Epithelial cell of proximal tubule (primary cell): ENCODE data around the gene MUSK. TPM values are rescaled to one million over a fixed set of nuclear protein-coding genes. Genes with fewer than 3 reads are reported as not detected.
"Not testable (repeated sequence)": the region's sequence is repeated elsewhere in the genome, so short reads cannot be mapped to it uniquely, and the experiment has no call there.

Experiments
- DNase-seq: peaks from one replicate; pipeline ENCODE4 v3.0.0-alpha.2; 2011; ENCODE audit warnings: low read depth
- H3K4me3 ChIP-seq: 2 replicates; pipeline ENCODE4 v1.5.1; 2011; ENCODE audit warnings: low read depth, mild to moderate bottlenecking, low read length
- total RNA-seq: library from RNA; depleted of rRNA; stranded (reverse); fragments of >200 nt; gene quantifications from 2 replicates; pipeline ENCODE4 v1.2.3, GENCODE V29; 2015
- TF ChIP-seq, protein P1 (sequence below): conservative IDR thresholded peaks from 2 replicates; pipeline ENCODE4 v1.5.1; 2012; ENCODE audit warnings: low read depth, mild to moderate bottlenecking, low read length

MUSK gene
- total RNA-seq, 1 donor from 2014 or later: not detected

DNA sequence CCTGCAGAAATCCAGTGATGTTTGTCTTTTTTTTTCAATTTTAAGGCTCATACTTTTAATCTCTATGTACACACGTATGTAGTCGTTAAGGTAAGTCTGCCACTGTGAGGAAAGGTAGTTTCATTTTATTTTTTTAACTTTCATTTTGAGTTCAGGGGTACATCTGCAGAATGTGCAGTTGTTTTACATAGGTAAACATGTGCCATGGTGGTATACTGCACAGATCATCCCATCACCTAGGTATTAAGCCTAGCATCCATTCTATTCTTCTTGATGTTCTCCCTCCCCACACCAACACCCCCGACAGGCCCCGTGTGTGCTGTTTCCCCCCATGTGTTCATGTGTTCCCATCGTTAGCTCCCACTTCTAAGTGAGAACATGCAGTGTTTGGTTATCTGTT is 19.7 kb downstream of the MUSK start:
- no peak for DNase-seq
- no peak overlapping the region for H3K4me3 ChIP-seq
- TF ChIP-seq, protein P1, sequence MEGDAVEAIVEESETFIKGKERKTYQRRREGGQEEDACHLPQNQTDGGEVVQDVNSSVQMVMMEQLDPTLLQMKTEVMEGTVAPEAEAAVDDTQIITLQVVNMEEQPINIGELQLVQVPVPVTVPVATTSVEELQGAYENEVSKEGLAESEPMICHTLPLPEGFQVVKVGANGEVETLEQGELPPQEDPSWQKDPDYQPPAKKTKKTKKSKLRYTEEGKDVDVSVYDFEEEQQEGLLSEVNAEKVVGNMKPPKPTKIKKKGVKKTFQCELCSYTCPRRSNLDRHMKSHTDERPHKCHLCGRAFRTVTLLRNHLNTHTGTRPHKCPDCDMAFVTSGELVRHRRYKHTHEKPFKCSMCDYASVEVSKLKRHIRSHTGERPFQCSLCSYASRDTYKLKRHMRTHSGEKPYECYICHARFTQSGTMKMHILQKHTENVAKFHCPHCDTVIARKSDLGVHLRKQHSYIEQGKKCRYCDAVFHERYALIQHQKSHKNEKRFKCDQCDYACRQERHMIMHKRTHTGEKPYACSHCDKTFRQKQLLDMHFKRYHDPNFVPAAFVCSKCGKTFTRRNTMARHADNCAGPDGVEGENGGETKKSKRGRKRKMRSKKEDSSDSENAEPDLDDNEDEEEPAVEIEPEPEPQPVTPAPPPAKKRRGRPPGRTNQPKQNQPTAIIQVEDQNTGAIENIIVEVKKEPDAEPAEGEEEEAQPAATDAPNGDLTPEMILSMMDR: no peak

DNA sequence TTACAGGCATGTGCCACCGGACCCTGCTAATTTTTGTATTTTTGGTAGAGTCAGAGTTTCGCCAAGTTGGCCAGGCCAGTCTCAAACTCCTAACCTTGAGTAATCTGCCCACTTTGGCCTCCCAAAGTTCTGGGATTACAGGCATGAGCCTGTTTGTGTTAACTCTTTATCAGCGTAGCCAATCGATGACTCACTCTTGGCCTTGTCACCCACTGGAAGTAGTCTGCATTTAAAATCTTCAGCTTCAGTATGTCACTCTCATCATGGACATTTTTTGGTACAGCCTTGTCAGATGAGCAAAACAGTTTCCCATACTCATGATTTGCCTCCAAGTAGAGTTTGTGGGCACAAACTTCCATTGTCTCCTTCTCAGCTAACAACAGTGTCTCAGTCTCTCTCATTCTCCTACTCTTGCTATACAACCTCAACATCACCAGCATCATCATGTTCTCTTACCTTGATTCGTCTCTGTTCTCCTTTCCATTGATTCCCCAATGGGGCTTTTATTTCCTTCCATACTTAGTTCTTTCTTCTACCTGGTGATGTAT is 22.5 kb downstream of the MUSK start:
- TF ChIP-seq, protein P1: no peak
- no peak overlapping the region for H3K4me3 ChIP-seq
- DNase-seq: no peak

DNA sequence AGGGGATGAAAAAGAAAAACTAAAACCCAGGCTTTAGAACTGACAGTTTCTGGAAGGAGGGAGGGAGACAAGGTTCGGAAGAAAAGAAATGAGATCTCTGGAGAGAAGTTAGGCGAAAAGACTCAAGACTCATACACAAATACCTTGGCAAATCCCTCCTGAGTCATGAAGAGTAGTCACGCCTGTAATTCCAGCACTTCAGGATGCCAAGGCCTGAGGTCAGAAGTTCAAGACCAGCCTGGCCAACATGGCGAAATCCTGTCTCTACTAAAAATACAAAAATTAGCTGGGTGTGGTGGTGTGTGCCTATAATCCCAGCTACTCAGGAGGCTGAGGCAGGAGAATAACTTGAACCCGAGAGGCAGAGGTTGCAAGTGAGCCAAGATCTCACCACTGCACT is 27.3 kb downstream of the MUSK start:
- H3K4me3 ChIP-seq: not testable (repeated sequence)
- DNase-seq: peak; percentile 6

DNA sequence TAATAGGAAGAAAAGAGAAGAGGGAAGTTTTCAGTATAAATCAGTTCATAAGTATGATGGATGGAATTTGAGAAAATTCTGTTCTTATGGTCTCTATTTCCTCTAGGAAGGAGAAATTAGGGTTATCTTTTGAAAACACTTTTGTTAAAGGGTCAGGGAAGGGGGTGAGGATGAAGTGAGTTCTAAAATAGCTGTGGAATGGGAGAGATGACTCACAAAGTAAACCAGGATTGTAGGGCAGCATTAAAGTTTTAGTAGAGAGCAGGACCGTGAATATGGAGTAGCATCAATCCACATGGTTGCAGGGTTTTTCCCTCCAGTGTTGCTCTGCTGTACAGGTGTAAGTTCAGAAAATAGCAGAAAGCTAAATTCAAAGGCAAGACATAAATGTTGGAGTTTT is 32.4 kb downstream of the MUSK start:
- DNase-seq: no peak
- no peak overlapping the region for H3K4me3 ChIP-seq
- TF ChIP-seq, protein P1: no peak

DNA sequence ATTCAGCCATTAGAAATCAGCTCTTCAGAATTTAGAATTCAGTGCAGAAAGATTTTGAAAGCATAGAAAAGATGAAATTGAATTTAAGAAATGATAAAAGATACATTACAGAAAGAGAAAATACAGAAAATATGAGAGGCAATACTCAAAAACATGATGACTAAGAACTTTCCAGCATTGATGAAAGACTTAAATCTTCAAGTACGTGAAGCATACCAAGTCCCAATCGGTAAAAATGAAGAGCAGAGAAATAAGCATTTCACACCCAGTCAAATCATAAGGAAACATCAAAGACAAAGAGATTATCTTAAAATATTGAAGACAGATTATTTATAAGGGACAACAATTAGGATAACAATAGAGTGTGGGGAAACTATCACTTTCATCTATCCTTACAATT is 35.1 kb downstream of the MUSK start:
- H3K4me3 ChIP-seq: no peak overlapping the region
- no peak for DNase-seq
- TF ChIP-seq, protein P1: no peak

DNA sequence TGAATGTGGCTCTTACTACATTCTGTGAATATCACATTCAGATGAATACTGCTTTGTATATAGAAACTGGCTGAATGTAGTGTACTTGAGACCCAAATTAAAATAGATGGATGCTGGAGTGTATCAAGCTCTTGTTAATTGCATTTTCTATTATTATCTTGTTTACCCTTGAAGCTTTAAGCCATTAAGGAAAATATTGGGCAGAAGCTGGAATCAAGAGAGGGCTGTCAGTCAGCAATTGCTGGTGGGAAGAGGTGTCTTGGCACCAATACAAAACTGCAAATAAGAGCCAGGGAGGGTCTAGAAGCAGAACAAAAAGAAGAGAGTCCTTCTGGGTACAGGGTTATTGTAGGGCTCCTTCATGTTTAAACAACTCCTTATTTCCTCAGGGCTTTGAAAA is 38.8 kb downstream of the MUSK start:
- no peak overlapping the region for H3K4me3 ChIP-seq
- TF ChIP-seq, protein P1: no peak
- DNase-seq: no peak

DNA sequence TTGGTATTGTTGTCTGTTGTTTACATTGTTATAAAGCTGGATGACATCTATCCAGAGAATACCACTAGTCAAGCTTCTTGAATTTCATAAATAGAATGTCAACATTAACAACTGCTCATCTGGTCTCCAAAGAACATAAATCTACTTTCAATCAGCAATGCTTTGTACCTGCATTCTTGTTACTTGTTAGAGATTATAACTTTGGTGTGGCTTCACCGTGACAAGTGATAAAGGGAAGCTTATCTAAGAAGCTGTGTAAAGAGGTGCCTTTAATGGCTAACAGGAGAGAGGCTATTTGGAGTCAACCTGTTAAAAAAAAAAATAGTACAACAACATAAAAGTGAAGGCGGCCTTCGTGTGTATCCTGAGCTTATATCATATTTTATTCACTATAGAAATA is 41.8 kb downstream of the MUSK start:
- no peak for DNase-seq
- no peak overlapping the region for H3K4me3 ChIP-seq
- TF ChIP-seq, protein P1: no peak

DNA sequence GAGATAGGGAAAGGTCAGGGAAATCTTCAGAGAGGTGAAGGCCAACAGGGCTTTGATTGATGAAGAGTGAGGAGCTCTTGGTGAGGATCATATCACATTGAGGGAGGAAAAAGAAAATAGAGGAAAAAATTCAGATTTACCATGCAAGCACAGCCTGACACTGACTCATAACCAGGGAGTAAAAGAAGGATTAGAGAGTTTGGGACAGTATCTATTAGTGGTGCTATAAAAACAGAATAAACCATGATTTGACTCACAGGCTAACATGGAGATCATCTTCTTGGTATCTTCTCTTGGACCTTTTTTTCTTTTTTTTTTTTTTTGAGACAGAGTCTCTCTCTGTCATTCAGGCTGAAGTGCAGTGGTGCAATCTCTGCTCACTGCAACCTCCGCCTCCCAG is 44.4 kb downstream of the MUSK start:
- H3K4me3 ChIP-seq: no peak overlapping the region
- DNase-seq: no peak
- TF ChIP-seq, protein P1: no peak
